ENCODE data around the gene FAM161B.
"Not testable (repeated sequence)": the region's sequence is repeated elsewhere in the genome, so short reads cannot be mapped to it uniquely, and the experiment has no call there.

Gene FAM161B, protein sequence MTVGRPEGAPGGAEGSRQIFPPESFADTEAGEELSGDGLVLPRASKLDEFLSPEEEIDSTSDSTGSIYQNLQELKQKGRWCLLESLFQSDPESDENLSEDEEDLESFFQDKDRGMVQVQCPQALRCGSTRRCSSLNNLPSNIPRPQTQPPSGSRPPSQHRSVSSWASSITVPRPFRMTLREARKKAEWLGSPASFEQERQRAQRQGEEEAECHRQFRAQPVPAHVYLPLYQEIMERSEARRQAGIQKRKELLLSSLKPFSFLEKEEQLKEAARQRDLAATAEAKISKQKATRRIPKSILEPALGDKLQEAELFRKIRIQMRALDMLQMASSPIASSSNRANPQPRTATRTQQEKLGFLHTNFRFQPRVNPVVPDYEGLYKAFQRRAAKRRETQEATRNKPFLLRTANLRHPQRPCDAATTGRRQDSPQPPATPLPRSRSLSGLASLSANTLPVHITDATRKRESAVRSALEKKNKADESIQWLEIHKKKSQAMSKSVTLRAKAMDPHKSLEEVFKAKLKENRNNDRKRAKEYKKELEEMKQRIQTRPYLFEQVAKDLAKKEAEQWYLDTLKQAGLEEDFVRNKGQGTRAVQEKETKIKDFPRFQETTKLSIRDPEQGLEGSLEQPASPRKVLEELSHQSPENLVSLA

GRCh38 chr14:73949752-73950734 is at the start of gene FAM161B, which contains the start of gene COQ6:
FAM161B (minus strand) TSS chr14:73950094; CDS start chr14:73950026, 68 bp downstream.
COQ6 (plus strand) TSS chr14:73950302; CDS start chr14:73950333, 31 bp downstream.
- peak; percentile 100 for DNase-seq (ENCODE audit: low spot score)
- FAIRE-seq = peak; percentile 99

GRCh38 chr14:73998726-73999125 is 48.8 kb upstream of the FAM161B start:
- peak; percentile 17 for FAIRE-seq
- no peak for DNase-seq (ENCODE audit: low spot score)

GRCh38 chr14:73997944-73998447 is 48.1 kb upstream of the FAM161B start:
- FAIRE-seq (peak; percentile 81), DNase-seq (ENCODE audit: low spot score) (no peak)

- FAIRE-seq (peak; percentile 55), DNase-seq (ENCODE audit: low spot score) (no peak)
Measured at GRCh38 chr14:73997108-73997943, 47.4 kb upstream of the FAM161B start.

- no peak for DNase-seq (ENCODE audit: low spot score)
- FAIRE-seq = peak; percentile 93
Measured at GRCh38 chr14:73996731-73997107, 46.8 kb upstream of the FAM161B start.

- DNase-seq (ENCODE audit: low spot score) (no peak), FAIRE-seq (peak; percentile 94)
Measured at GRCh38 chr14:73995977-73996378, 46.1 kb upstream of the FAM161B start.

DNA sequence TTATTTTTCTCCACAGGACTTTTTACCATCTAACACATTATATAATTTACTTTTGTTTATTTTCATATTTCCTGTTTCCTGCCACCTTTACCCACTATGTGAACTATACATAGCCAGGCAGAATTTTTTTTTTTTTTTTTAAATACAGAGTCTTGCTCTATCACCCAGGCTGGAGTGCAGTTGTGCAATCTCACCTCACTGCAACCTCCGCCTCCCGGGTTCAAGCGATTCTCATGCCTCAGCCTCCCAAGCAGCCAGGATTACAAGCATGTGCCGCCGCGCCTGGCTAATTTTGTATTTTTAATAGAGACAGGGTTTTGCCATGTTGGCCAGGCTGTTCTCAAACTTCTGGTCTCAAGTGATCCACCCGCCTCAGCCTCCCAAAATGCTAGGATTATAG is 45.0 kb upstream of the FAM161B start:
- not testable (repeated sequence) for FAIRE-seq

GRCh38 chr14:73991092-73991491 is 41.2 kb upstream of the FAM161B start:
- DNase-seq (ENCODE audit: low spot score) = no peak
- no peak for FAIRE-seq

More for the DNA sequence above, 45.0 kb upstream of the FAM161B start:
- DNase-seq (ENCODE audit: low spot score) = not testable (repeated sequence)

GRCh38 chr14:73988656-73989055 is 38.8 kb upstream of the FAM161B start:
- FAIRE-seq; DNase-seq (ENCODE audit: low spot score): not testable (repeated sequence)

DNA sequence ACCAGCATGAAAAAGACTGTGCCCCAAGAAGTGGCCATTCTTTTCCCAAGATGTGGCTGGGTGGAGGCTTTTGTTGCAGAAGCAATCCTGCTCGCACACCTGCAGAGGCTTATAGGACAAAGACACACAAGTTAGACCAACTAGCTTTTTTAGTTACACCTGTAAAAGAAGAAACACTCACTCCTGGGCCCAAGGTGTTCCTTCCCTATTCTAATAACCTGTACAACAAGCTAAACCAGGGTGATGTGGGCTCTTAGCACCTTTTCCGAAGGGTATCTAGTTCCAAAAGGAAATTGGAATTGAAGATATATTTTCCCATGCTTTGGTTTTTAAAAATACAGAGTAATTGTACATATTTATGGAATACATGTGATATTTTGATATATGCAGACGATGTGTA is 38.2 kb upstream of the FAM161B start:
- peak; percentile 17 for FAIRE-seq
- DNase-seq (ENCODE audit: low spot score) = no peak

DNA sequence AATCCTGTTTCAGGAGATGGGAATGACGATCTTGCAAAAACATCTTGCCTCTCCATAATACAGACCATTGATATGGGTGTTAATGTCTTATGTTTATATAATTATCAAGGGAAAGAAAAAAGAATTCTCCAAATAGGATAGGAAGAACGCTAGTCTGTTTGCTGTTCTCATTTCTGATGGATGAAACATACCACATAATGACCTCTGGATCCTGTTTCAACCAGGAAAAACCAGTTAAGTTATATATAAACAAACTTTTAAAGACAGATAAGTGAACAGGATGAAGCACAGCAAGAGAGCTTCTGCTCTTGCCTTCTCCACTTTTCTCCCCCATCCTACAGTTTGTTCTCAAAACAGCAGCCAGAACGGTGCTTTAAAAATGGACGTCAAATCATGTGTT is 28.0 kb upstream of the FAM161B start:
- peak; percentile 81 for FAIRE-seq
- DNase-seq (ENCODE audit: low spot score) = no peak

DNA sequence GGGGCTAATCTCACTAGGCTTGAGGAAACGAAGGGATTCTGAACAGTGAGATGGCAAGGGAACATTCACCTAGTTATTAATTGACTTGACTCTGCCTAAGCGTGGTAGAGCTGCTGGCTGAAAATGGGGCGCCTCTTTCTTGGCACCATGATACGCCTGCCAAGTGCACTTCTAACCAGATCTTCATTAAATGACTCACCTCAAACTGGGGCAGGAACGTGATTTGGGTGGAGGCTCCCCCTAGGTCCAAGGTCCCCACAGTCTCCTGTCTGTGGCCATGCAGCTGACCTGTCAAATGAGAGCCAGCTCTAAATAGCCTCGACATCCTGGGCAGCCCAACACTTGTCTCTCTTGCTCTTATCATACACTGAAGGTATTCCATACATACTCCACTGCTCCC is 26.2 kb upstream of the FAM161B start:
- peak; percentile 81 for FAIRE-seq
- DNase-seq (ENCODE audit: low spot score) = no peak

DNA sequence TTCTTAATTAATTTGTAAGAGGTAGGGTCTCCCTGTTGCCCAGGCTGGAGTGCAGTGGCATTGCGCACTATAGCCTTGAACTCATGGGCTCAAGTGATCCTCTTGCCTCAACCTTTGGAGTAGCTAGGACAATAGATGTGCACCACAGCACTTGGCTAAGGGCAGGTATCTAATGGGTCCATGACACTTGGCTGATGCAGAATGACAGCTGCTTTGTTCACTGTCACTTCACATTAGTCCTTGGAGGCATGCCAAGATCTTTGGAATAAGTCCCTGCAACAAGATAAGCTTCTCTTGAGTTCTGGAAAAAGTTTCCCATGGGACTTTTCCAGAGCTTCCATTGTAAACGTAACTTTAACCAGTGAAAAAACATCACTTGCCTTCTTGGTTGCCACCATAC is 23.6 kb upstream of the FAM161B start:
- FAIRE-seq = peak; percentile 96
- DNase-seq (ENCODE audit: low spot score) = no peak

DNA sequence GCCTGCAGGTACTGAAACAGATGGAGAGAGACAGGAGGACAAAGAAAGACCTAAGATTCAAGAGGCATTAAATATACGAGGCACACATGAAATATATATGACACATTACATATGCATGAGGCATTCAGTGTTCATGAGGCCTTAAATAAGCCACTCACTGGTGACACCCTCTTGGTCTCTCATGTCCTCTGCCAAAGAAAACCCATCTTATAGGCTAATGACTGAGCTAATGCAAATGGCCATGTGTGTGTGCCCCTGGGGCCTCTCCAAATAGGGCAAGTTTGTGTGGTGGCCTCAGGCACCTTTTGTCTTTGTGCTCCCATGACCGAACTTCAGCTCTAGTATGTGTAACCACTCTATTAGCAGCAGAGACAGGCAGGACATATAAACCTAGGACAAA is 19.0 kb upstream of the FAM161B start:
- no peak for DNase-seq (ENCODE audit: low spot score)
- no peak for FAIRE-seq

DNA sequence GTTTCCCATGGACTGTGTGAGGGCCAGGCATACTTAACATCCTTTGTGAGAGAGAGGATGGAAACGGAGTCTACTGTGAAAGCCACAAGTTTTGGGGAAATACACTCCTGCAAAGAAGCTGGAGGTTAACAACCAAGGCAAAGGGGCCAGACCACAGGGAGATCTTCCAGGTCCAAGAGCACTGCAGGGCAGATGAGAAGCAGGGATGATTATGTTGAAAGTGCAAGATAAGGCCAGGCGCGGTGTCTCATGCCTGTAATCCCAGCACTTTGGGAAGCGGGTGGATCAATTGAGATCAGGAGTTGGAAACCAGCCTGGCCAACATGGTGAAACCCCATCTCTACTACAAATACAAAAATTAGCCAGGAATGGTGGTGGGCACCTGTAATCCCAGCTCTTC is 15.3 kb upstream of the FAM161B start:
- FAIRE-seq = peak; percentile 95
- DNase-seq (ENCODE audit: low spot score) = no peak

- DNase-seq (ENCODE audit: low spot score) (no peak), FAIRE-seq (peak; percentile 46)
Measured at GRCh38 chr14:73961192-73961591, 11.3 kb upstream of the FAM161B start.

- DNase-seq (ENCODE audit: low spot score) (no peak), FAIRE-seq (peak; percentile 75)
Measured at GRCh38 chr14:73958591-73958990, 8.7 kb upstream of the FAM161B start.

DNA sequence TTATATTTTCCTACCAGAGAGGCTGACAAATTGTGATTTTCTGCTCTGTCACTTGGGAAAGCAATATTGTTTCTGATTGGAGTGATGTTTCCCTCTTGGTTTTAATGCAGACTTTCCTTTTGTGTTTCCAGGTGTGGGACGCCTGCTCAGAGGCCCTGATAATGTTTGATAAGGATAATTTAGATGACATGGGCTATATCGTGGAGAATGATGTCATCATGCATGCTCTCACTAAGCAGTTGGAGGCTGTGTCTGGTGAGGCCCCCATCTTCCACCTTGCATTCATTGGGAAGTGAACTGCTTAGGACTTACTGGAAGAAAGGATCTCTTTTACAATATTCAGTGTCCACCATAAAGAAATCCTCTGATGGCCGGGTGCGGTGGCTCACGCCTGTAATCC is 5.8 kb upstream of the FAM161B start:
- no peak for FAIRE-seq
- no peak for DNase-seq (ENCODE audit: low spot score)

GRCh38 chr14:73953731-73954130 is 3.8 kb upstream of the FAM161B start:
- DNase-seq (ENCODE audit: low spot score) (no peak), FAIRE-seq (peak; percentile 66)

- no peak for DNase-seq (ENCODE audit: low spot score)
- no peak for FAIRE-seq
Measured at GRCh38 chr14:73945159-73945670, 4.7 kb downstream of the FAM161B start.
